Fibroblast of the aortic adventitia (primary cell): Measurements from ENCODE around the gene RHOT1. TPM values are rescaled to one million over a fixed set of nuclear protein-coding genes. Genes with fewer than 3 reads are reported as not detected.
"Not testable (repeated sequence)": the region's sequence is repeated elsewhere in the genome, so short reads cannot be mapped to it uniquely, and the experiment has no call there.

ENCODE experiments used
- DNase-seq: peaks from one replicate; pipeline ENCODE4 v3.0.0-alpha.2; 2010; ENCODE audit warnings: low read depth
- H3K4me3 ChIP-seq: 2 replicates; pipeline ENCODE4 v1.5.1; 2011; ENCODE audit warnings: low read depth, mild to moderate bottlenecking, control low read depth, low read length, moderate library complexity
- CTCF ChIP-seq: IDR thresholded peaks from 2 replicates; pipeline ENCODE4 v1.5.1; 2011; ENCODE audit warnings: mild to moderate bottlenecking, low read length, control low read depth, inconsistent platforms; ENCODE audit not compliant: insufficient read depth
- total RNA-seq: library from RNA; depleted of rRNA; stranded (reverse); fragments of >200 nt; gene quantifications from 2 replicates; pipeline ENCODE4 v1.2.3, GENCODE V29; 2012; ENCODE audit warnings: low replicate concordance

Gene RHOT1
- total RNA-seq, 1 donor: 50.5 TPM

- TF ChIP-seq CTCF: no peak
- no peak for DNase-seq
- no peak overlapping the region for H3K4me3 ChIP-seq
Observed at GRCh38 chr17:32159586-32160438, 17.5 kb downstream of the RHOT1 start.

- DNase-seq: no peak
- no peak overlapping the region for H3K4me3 ChIP-seq
- no peak for TF ChIP-seq CTCF
Observed at GRCh38 chr17:32160526-32160925, 18.2 kb downstream of the RHOT1 start.

GRCh38 chr17:32161029-32161428 is 18.7 kb downstream of the RHOT1 start:
- H3K4me3 ChIP-seq: no peak overlapping the region
- no peak for TF ChIP-seq CTCF
- DNase-seq: no peak

- DNase-seq: peak; percentile 81
- TF ChIP-seq CTCF: no peak
- H3K4me3 ChIP-seq: no peak overlapping the region
Observed at GRCh38 chr17:32161506-32162365, 19.4 kb downstream of the RHOT1 start.

GRCh38 chr17:32174889-32175288 is 32.6 kb downstream of the RHOT1 start:
- DNase-seq: no peak
- H3K4me3 ChIP-seq: no peak overlapping the region
- no peak for TF ChIP-seq CTCF

- not testable (repeated sequence) for H3K4me3 ChIP-seq, DNase-seq
Observed at GRCh38 chr17:32178679-32179078, 36.4 kb downstream of the RHOT1 start.

- not testable (repeated sequence) for H3K4me3 ChIP-seq, DNase-seq
Observed at GRCh38 chr17:32179103-32179502, 36.8 kb downstream of the RHOT1 start.

- not testable (repeated sequence) for H3K4me3 ChIP-seq, DNase-seq
Observed at GRCh38 chr17:32179526-32179925, 37.2 kb downstream of the RHOT1 start.

GRCh38 chr17:32180262-32180661 is 38.0 kb downstream of the RHOT1 start:
- not testable (repeated sequence) for H3K4me3 ChIP-seq, DNase-seq
